Activated gamma-delta T cell treated with anti-CD3 and anti-CD28 coated beads, Interleukin-2, amount 50 U/mL, for 16 hours (primary cell): Measurements from ENCODE around the gene RNF25.

Source experiments
- DNase-seq: peaks from one replicate; pipeline ENCODE4 v3.0.0-alpha.2; 2020; ENCODE audit warnings: low read depth

Gene RNF25

DNA sequence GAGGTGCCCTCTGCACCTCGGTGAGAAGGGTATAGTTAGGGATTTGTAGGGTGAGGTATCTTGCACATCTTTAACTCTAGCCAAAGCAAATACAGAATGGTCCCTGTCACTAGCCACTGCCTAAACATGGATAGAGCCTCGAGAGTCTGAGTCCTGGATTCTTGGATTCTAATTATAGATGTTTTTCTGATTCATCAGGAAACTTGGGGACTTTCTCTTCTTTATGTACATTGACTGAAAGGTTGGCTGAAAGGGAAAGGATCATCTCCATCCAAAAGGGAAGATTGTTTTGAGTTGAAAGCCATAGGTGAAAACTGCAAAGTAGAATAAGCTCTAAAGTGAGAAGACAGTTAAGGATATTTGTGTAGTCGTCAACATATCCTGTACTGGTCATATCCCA, 8.3 kb upstream of the RNF25 start:
- no peak for DNase-seq

DNA sequence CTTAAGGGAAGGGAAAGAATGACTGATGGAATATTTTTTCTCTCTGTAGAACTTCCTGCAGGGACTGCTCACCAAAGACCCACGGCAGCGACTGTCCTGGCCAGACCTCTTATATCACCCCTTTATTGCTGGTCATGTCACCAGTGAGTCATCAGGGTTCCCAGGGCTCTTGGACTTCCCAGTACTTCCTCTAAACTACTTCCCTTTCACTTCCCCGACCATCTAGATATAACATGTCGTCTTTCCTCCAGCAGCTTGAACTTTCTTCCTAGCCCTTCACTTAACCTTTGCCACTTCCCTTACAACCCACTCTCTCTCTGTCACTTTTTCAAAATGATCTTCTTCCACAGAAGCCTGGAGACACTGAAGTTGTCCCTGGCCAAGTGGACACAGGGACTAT, 7.3 kb upstream of the RNF25 start:
- DNase-seq: no peak

GRCh38 chr2:218671097-218671653, 627 bp downstream of the RNF25 start:
- no peak for DNase-seq

GRCh38 chr2:218664653-218665052, 7.1 kb downstream of the RNF25 start:
- no peak for DNase-seq

- no peak for DNase-seq
Measured at GRCh38 chr2:218663901-218664300, 7.9 kb downstream of the RNF25 start.

- DNase-seq: no peak
Measured at GRCh38 chr2:218662827-218663226, 9.0 kb downstream of the RNF25 start.

DNA sequence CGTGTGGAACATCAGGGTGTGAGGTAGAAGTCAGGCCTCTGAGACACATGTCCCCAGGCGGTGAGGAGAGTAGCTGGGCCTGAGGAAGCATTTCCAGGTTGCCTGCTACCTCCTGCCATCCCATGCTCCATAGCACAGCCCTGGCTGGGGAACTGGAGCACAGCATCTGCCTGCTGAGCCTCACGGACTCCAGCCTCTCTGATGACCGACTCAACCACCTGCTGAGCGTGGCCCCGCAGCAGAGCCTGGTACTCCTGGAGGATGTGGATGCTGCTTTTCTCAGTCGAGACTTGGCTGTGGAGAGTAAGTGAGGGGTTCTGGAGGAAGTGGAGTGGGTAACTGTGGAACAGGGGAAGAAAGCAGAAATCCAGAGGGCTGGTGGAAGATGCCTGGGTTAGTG, 9.4 kb downstream of the RNF25 start:
- no peak for DNase-seq

DNA sequence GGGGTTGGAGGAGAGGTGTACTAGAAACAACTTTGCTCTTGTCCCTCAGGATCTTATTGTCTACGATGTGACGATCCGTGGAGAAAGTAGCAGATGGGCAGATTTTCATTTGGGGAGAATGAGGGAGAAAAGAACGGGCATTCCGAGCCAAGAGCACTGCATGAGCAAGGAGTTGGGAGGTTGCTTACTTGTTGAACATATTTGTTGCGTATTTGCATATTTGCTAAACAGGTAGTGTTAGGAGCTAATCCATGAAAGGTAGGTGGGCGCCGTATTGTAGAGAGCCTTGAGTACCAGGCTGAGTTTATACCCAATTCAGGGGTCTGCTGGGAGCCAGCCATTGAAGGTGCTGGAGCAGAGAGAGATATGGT, 11.8 kb downstream of the RNF25 start:
- DNase-seq: no peak

GRCh38 chr2:218659258-218659987, 12.4 kb downstream of the RNF25 start, which contains the start of the genes BCS1L and ZNF142:
TSS of gene BCS1L (plus strand) at chr2:218659683. CDS start at chr2:218660988, 1,305 bp downstream.
TSS of gene ZNF142 (minus strand) at chr2:218659623. CDS start at chr2:218656429, 3,194 bp downstream.
- peak; percentile 90 for DNase-seq

DNA sequence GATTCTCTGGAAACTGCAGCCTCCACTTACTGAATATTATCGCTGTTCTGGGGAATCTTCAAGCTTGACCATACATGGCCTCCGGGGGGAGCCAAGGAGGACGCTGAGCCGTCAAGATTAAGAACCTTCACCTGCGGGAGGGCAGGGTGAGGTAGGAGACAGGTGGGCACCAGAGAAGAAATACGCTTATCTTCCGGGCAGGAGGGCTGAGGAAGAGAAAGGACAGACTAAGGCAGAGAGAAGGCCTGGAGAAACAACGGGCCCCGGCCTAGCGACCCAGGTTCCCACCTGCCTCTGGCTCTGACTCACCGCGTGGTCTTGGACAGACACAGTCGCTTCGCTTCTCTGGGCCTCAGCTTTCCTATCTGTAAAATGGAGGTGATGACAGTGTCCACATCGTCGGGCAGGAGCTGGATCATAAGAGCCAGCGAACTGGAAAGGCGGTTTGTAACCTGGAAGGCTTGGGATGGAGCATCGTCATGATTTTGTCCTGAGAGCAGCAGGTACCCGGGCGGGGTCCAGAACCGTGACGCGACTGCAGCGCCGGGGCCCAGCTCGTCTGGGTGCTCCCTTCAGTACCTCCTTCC, 13.0 kb downstream of the RNF25 start:
- peak; percentile 22 for DNase-seq

DNA sequence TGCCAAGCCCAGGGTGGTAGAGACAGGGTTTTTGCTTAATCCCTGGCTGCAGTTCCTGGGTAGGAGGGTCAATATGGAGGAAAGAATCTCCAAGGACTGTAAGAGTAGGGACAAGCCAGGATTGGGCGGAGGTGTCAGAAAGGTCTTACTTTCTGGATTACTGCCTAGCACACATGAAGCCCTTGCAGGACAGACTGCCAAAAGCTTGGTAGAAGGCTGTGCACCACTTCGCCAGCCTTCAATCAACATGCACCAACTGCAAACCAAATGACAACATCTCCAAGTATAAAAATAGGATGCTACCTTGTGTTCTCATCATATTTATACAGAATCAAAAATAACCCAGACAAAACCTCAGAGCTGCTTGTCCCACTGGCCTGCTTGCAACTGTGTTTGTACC, 16.1 kb downstream of the RNF25 start:
- no peak for DNase-seq

DNA sequence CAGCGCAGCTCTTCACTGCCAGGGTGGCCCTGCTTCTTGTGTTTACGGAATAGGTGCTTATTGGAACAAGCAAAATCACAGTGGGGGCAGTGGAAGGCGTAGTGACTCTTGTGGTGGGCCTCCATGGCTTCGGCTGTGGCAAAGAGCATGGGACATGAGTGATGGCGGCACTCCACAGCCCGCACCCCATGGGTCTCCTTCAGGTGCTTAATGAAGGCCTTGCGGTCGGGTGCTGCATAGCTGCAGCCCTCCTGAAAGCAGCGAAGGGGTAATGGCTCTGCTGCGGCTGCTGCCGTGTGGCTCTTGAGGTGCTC, 23.1 kb downstream of the RNF25 start:
- DNase-seq: no peak

DNA sequence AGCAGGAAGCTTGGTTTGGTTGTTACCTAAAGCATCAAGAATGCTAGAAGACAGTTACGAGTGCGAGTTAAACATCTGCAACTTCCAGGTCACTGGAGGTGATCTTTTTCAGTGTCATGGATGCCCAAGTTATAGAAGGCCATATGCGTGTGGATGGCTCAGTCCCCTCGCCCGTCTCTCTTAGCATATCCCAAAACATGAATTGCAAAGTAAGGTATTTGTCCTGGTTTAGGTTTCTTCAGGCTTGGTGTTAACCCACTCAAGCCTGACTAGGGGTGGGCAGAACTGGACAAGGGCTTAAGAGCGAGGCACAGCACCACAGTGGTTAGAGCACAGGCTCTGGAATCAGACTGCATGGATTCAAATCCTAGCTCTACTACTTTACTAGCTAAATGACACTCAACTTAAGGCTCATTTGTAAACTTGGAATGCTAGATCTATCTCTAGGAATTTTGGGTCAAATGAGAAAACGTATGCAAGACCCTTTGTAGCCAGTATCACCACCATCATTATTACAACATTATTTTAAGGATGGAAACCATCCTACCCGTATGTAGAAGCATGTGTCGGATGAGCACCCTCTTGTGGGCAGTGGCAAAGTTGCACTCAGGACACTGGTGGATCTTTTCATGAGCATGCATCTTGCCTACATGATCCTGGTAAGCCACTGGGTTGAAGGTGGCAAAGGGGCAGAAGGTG, 23.6 kb downstream of the RNF25 start:
- no peak for DNase-seq

- DNase-seq: no peak
Measured at GRCh38 chr2:218645126-218645525, 26.7 kb downstream of the RNF25 start.

DNA sequence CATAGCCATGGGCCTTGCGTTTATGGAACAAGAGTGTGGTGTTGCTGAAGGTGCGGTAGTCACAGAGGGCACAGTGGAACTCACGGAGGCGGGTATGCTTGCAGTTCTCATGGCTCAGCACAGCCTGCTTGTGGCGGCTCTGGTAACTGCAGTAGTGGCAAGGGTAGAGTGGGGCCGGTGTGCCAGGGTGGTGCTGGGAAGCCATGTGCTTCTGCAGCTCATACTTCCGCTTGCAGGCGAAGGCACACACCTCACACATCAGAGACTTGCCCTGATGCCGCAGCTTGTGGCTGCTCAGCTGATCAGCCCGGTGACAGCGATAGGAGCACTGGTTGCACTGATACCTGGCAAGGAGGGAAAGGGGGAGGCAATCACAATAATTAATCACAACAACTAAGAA, 27.1 kb downstream of the RNF25 start:
- DNase-seq: no peak

DNA sequence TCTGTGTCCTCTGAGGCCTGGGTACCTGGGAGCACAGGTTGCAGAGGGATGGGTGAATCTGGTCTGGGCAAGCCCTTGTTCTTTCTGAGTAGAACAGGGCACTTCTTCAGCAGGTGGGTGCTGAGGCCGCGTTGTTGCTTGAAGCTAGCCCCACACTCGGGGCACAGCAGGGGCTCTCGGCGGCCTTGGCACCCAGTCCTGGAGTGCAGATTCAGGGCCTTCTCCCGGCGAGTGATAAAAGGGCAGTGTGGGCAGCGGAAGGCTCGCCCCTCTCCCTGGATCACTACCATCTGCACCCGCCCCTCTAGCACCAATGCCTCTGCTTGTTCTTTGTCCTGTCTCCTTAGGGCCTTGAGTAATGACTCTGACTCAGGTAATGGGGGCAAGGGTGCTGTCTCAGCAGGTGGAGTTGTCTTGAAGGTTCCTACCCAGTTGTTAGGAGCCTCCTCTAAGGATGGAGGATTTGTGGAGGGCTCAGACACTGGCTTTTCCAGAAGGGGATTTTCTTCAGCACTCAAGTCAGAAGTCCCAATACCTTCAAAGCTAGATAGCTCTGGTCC, 28.0 kb downstream of the RNF25 start:
- DNase-seq: no peak

DNA sequence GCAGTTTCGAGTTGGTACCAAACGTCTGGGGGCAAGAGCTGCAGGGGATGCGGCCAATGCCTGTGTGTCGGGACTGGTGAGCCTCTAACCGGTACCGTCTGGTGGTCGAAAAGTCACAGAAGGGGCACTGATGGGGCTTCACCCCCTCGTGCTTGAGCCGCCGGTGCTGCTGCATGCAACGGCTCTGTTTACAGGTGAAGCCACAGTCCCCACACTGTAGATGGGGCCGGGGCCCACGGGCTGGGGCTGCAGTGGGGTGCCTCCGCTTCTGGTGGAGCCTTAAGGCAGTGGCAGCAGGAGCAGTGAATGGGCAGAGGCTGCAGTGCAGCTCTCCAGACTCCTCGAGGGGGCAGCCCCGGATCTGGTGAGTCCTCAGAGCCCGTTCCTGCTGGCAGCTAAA, 29.0 kb downstream of the RNF25 start:
- DNase-seq: no peak

DNA sequence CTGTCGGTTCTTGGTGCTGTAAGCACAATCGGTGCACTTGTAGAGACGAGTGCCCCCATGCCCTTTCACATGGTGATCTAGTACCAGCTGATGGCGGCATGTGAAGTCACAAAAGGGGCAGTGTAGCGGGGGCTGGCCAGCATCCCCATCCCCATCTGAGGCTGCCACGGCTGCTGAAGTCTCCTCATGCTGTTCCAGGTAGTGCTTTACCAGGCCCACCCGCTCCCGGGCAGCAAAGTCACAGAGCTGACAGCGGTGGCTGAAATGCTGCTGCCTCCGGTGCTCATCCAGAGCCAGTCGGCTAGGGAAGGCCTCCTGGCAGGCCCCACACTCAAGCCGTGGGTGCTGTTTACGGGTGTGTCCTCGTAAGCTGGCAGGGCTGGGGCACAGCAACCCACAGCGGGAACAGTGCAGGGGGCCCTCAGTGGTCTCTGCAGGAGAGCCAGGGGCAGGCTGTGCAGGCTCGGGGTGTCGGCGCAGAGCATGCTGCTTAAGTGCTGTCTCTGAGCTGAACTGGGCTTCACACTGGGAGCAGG, 29.6 kb downstream of the RNF25 start:
- no peak for DNase-seq

- no peak for DNase-seq
Measured at GRCh38 chr2:218638372-218638771, 33.4 kb downstream of the RNF25 start.

DNA sequence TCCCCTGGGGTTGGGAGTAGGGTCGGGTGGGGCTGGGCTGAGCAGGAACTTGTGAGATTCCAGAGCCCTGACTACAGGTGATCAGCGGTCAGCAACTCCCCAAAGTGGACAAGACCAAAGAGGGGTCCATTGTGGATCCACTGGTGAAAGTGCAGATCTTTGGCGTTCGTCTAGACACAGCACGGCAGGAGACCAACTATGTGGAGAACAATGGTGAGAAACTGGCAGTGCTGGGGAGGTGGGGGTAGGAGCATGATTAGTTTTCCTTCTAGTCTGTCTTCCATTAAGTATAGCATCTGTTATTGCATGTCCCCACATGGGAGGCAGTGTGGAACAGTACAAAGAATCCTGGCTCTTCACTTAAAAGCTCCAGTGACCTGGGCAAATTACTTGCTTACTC, 36.1 kb downstream of the RNF25 start:
- DNase-seq: no peak

DNA sequence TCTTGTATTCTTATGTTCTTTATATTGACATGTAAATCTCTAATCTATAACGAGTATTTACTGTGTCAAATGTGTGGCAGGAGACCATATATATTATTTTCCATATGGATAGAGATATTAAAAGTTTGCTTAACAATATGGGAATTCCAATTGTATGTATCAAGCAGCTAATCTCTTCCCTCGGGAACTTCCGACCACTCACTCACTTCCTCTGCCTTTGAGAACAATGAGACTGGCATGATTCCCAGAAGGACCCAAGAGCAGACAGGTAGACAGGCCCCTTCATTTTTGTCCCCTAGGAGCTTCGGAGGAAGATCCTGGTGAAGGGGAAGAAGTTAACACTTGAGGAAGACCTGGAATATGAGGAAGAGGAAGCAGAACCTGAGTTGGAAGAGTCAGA, 40.0 kb downstream of the RNF25 start:
- no peak for DNase-seq

DNA sequence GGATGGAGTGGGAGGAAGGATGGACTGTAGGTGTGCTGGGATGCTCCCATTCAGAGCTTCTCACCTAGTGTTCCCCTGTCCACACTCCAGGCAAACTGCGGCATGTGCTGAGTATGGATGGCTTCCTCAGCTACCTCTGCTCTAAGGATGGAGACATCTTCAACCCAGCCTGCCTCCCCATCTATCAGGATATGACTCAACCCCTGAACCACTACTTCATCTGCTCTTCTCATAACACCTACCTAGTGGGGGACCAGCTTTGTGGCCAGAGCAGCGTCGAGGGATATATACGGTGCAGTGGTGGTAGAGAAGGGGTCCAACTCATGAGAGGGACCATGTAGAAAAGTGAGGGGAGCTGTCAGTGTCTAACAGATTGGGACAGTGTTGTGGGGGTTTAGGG, 43.9 kb downstream of the RNF25 start:
- DNase-seq: no peak

- no peak for DNase-seq
Measured at GRCh38 chr2:218626369-218626768, 45.4 kb downstream of the RNF25 start.
